ENCODE data around the gene FAM222B.

GRCh38 chr17:28707339-28707720 lies 135.3 kb downstream of the FAM222B start:
- TF ChIP-seq JUN (CRISPR knock-in tag; IDR thresholded peaks at IDR 0.05) (no peak), MYBL2 (CRISPR knock-in tag; IDR thresholded peaks at IDR 0.05) (no peak), NR3C1 (CRISPR knock-in tag; conservative IDR thresholded peaks at IDR 0.05; ENCODE audit: low read depth) (no peak), ZNF396 (CRISPR knock-in tag; IDR thresholded peaks at IDR 0.05; ENCODE audit: borderline replicate concordance) (no peak)

All from WTC11 (cell line).